HG03095 (cell line): ENCODE measurements around the gene PTPRR.

ENCODE experiments used
- ATAC-seq: cut with Tn5 transposase; IDR thresholded peaks from one replicate; pipeline ENCODE4 v1.9.1; 2021; ENCODE audit warnings: moderate library complexity; ENCODE audit not compliant: unreplicated experiment

Gene PTPRR

DNA sequence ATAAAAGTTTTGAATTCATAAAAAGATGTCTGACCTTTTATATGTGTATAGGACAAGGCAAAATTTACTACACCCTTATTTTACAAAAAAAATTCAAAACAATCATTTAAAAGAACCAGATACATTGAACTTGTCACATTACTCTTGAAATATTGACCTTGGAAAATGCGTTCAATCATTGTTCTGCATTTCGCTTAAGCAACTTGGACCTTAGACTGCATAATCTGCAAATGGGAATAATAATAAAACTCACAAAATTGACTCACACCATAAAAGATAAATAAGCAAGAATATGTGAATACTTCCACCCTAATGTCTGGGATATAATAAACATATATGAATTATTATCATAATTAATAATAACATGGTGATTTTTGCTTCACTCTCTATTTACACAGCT is 213.9 kb downstream of the PTPRR start:
- no peak for ATAC-seq

DNA sequence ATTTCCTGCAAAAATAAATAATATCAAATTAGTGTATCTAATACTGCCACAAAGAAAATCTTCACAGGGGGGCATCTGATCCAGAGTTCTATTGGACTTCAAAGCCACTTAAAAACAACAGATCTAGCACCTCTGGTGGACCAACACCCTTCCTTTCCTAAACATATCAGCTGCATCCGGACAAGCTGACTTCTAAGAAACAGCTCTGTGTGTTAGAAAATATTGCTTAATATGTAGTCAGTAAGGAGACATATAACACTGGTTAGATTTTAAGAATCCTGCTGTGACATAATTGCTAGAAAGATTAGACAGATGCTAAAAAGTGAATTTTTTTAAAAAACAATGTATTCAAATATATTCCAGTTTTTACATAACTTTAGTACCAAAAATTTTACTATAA is 222.2 kb downstream of the PTPRR start:
- no peak for ATAC-seq

DNA sequence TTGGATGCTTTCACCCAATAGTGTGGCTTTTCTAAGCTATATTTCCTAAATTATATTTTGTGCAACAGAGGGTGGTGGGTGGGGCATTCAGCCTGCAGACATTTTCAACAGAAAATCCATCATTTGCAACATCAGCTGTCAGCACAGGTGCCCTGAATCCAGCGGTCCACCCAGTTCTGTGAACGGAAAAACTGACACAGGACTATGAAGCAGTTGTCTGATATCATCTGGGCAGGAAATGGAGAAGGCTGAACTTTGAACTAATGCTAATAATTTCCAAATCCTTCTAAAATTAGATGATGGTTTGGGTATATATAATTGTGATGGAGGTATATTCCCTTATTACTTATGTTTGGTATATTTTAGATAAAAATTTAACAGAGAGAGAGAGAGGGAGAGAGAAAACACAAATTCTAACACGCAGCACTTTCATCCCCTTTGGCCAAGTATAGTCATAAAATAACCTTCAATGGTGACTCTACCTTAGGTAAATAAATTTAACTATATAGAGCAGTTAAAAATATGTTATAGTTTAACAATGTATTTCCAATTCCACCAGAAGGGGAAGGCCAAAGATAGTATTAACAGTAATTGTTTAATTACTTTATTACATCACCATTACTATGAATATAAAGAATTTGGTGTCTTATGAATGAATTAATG is 225.0 kb downstream of the PTPRR start:
- no peak for ATAC-seq

DNA sequence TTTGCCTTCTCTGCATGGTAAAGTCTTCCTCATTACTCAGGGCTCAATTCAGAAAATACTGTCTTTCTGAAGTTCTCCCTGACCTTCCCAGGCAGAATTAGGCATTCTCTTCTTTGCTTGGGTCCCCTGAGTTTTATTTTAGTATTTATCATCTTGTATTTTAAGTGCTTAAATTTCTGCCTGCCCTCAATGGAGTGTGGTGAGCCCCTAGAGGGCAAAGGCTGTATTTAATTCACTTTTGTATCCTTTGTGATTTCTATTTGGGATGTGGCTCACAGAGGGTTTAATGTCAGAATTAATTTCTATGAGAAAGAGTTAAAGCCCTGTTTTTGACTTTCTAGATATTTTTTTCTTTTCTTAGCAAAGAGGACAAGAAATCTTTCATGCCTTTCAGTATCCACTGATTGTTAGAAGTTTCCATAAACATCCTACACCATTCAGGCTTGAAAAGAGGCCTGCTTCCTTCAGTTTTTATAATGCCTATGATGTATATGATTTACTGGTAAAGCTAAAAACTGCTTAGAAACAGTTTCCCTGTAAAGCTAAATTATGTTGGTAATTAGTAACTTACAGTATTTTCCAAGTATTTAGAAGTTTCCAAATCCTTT is 227.8 kb downstream of the PTPRR start:
- no peak for ATAC-seq

DNA sequence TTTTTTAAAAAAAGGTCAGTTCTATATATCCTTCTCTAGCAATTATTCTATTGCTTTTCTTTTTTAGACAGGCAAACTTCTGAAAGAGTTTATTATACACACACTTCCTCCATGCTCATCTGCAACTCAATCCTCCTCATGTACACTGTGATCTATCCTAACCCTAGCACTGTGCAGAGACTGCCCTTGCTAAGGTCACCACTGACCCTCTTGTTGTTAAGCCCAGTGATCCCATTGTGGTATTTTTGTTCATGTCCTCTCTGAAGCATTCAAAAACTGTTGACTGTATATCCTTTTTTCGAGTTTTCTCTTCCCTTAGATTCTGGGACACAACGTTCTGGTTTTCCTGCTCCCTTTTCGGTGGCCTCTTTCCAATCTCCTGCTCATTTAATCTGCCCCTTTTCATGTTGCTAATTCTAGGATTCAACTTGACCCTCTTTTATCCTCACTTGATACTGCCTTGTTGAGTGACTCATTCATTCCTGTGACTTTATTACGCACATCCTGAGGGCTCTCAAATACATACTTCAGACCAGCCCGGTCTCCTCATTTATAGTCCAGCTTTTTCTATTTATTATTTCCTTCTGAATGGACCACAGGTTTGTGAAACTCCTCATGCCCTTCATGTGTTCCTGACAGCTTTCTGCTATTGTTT is 229.4 kb downstream of the PTPRR start:
- no peak for ATAC-seq

DNA sequence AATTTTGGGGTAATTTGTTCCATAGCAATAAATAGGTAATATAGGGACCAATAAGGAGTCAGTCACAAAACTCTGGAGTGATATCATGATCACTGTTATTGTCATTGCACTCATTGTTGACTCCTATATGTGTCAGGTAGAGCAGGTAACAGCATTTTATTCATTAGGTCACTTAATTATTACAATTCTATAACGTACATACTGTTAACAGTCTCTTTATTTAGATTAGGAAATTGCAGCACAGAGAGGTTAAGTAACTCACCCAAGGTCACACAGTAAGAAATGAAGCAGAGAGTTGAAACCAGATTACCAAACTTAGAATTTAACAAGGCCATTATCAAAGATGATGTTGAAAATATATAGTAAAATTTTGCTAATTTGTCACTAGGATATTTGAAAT is 233.6 kb downstream of the PTPRR start:
- ATAC-seq: no peak

DNA sequence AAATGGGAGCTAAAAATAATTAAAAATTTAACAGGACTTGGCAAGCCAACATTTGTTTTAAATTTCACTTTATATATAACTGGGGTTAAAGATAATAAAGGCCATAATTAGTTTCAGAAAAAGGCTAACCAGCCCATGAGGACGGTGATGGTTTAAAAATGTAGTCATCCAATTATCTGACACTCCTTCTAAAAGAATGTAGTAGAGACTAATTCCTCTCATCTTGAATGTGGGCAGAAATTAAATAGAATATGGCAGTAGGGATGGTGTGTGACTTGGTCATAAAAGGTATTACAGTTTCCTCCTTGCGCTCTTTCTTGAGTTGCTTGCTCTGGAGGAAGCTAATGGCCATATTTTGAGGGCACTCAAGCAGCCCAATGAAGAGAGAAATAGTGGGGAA is 234.2 kb downstream of the PTPRR start:
- ATAC-seq: no peak

DNA sequence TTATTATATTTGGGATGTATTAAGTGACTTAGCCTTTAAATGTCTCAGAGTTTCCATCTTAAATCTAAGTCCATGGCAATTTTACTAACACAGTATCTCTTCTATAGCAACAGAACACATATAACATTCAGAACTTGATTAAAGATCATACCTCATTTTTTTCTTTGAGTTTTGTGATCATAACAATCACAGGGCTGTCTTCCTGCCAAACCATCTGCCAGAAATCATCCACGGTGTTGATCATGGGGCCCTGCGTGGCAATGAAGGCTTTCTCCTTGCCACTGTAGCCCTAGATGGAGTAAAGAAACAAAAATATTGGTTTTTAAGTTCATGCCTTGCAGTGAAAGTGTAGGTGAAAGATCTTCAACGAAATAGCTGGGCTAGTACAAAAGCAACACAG is 236.6 kb downstream of the PTPRR start:
- no peak for ATAC-seq

DNA sequence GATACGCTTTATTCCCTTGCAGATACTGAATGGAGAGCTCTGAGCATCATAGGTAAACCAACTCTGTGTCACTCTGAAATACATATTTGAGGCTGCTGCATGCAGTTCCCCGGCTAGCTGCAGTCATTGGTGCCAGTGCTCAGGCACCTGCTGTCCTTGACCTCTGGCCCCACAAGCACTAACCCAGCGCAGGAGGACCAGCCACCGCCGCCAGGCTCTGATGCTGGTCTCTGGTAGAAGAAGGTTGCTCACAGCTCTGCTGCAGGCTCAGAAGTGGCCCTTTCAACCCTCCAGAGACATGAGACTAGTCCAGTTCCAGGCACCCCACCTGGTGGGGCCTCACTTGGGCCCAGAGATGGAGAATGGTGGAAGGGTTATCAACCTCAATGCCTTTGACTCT is 248.8 kb downstream of the PTPRR start:
- no peak for ATAC-seq

DNA sequence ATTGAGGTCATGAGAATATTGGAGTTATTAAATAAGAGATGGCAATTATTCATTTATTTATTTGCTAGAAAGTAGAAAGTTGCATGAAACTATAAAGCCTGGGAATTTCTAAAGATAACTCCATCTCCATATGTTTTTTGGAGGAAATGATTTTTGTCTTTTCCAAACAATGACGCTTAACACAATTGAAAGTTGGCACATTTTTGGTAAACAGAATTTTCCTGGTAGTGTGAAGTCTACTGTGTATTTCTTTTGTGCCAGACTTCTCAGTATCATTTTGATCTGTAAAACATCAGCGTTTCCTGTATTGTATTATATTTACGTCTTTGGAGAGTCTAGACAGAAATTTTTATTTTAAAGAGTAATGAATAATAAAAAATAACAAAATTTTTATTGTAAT is 249.6 kb downstream of the PTPRR start:
- ATAC-seq: no peak

DNA sequence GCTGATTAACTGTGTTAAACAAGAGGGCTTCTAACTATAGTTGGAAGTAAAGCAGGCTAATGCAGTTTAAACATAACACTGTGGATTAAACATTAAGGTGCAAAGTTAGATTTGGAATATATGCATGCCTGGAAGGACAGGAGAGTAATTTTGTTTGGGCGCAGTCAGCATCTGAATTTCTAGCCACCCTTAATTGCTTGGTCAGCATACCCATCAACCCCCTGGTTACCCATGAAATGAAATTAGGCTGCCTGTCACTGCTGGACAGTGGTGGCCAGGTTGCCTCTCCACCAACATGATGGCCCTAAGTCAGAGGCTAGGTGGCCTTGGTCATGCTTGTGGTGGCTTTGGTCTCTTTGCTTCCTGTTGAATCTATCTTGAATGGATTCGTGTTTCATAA is 253.3 kb downstream of the PTPRR start:
- ATAC-seq: no peak

DNA sequence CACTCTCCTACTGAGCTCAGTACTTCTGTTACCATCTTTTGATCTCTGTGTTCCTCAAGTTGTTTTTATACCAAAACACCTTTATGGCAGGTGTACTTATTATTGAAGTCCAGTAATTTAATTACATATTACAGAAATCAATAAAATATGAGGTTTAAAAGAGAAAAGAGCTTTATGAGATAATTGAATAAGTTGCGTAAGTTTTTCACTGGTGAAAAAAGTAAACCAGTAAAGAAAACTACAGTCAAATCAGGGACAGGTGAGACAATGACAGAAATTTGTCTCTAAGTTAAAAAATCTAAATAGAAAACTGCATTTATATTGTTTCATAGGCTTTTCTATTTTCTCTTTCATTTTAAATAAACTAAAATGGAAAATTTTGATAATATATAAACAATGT is 254.2 kb downstream of the PTPRR start:
- no peak for ATAC-seq

DNA sequence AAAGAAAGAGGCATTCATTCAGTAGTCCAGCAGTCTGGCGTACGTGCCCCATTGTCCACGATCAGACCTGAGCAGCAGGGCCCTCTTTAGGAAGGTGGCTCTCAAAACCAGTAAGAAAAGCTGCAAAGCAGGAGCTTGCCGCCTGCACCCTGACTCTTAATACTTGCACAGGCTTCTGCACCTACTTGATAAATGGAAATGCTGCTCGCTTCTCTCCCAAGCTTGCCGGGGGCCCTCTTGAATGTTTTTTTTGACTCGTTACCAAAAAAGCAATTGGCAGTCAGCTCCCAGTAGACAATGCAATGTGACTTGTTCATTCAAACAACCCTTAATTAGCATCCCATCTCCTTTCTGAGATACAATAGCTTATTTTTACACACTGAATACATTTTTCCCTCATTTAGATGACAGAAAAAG is 256.1 kb downstream of the PTPRR start:
- no peak for ATAC-seq

DNA sequence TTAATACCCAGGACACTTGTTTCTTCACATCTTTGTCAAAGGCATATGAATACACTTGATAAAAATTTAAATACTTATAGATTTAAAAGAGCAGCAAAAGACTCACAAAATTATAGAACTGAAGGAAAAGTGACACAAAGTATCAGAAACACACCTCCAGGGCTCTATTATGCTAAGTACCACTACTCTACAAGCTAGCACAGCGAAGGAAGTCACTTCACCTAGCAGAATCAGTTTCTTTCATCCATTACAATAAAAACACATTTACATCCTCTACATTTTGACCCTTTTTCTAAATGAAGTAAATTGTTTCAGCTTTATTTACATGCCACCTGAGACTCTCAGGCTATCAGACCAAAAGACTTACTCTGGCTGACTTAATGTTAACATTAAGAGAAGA is 256.7 kb downstream of the PTPRR start:
- ATAC-seq: no peak

DNA sequence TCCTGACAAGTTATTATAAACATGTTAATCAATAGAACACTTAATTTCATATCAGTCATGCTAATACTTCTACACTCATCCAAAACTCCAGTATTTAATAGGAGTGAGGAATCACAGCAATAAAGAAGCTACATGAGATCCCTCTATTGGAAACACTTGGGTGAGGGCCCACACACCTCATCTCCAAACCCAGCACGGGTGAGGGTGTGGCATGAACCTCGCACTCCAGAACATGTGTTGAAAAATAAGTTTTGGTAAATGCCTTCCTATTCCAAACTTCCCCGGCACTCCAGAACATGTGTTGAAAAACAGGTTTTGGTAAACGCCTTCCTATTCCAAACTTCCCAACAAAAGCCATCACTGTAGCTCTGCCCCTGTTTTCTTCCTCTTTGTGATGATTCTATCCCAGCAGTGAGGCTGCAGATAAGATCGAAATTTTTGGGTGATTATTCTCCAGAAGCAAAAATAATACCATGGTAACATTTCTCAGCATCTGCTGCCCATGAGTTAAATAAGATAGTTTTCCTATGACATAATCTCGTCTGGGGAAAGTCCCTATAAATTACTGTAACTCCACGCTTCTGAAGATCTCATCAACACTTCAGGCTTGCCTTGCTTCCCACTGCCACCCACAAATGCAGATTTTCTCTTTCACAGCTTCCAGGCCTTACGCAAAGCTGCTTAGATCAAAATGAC is 258.9 kb downstream of the PTPRR start:
- ATAC-seq: no peak

DNA sequence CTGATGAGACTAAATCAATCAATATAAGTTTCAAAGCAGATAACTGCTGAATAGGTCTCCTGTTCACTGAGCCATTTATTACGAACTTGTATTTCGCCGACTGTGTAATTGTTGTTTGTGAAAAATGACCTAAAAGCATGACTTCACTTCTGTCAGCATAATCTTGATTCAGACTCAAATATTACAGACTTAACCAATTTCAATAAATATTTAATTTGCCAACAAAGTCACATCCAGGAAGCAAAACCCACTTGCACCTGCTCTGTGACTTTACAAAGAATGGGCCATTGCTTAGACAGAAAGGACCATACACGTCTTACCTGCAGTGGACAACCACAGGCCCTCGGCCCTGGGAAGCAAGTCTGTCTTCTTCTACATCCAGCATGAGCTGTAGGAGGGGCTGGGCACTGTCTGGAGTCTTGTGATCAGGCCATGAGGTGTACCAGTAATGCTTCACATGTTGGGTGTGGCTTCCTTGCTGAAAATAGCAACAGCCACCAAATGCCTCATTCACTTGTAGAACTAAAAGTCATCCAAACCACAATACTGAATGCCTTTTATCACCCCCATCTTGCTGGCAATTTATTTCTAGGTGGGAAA is 259.8 kb downstream of the PTPRR start:
- no peak for ATAC-seq

DNA sequence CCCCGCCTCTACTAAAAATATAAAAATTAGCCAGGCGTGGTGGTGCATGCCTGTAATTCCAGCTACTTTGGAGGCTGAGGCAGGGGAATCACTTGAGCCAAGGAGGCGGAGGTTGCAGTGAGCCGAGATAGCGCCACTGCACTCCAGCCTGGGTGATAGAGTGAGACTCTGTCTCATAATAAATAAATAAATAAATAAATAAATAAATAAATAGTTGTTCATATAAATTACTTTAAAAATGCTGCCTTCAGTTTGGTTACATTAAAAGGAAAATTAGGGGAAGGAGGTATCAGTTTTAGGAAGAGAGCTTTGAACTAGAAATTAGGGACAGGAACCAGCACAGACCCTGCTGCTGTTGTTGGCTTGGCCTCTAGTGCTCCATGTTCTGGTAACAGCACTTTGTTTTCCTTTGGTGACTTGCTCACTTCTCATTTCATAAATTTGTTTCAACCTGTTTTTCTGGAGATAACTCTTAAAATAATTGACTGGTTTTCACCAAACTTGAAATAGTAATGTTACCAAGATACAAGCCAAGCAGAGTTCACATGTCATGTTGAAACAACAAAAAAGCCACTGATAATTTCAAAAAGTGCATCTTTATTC is 260.4 kb downstream of the PTPRR start:
- ATAC-seq: no peak

DNA sequence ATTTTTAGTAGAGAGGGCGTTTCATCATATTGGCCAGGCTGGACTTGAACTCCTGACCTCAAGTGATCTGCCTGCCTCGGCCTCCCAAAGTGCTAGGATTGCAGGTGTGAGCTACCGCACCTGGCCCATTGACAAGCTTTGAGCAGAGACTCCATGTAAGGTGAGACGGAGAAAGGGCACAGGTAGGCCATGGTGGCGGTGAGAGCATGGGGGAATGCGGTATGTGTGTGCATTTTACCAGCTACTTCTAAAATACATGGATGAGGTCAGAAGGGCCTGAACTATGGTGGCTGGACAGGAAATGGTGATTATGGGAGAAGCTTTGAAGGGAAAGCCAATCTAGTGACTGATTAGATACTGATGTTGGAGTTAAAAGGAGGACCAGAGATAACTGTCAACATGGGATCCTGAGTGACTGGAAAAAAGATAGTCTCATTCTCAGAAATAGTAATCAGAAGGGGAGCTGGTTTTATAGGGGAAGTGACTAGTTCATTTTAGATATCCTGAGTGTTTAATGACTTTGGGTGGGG is 261.4 kb downstream of the PTPRR start:
- ATAC-seq: no peak

DNA sequence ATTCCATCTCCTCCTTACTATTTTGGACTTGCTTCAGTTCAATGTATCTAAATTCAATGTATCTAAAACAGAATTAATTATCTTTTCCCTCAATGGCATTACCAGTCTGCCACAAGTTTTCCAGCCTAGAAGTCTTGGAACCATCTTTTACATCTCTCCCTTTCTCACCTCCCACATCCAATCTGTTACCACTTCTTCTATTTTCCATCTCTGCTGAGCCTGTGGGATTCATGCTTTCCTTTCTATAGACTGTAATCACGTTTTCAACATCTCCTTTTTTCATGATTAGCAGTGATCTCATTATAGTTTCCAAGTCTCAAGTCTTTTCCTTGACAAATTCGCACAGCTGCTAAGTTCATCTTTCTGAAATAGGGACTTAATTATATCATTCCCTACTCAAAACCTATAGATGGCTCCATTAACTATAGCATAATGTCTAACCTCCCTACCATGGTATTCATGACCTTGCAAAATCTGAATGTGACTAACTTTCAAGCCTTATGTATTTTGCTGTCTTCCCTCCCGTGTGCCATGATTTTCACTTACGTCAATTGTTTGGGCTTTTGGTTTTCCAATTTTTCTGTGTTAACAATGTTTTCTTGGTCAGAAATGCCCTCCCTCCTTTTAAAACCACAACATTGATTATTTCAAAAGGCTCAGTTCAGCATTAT is 262.8 kb downstream of the PTPRR start:
- ATAC-seq: no peak

DNA sequence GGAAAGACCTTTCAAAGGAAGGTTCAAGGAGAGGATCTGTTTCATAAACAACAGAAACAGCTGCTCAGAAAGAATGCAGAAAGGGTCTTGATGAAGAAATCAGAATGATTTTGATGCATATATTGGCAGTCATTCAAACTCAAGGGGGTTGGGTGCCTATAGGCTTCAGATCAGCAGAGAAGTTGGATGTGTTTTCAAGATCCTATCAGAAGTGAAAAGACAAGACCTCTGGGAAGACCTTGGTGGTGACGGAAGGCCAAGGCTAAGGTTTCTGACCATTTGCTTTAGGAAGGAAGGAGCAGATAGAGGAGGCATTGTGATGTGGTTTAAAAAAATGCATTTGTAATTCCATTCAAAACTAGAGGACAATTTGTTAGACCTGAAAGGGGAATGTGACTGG is 268.1 kb downstream of the PTPRR start:
- ATAC-seq: no peak
